Vagina (tissue), 2 donors: ENCODE data around the gene GALNT12. TPM values are rescaled to one million over a fixed set of nuclear protein-coding genes. Genes with fewer than 3 reads are reported as not detected.

ENCODE experiments used
- DNase-seq, 2 donors: peaks; one replicate each; pipeline ENCODE4 v3.0.0-alpha.2; 2017; ENCODE audit errors: extremely low spot score in 2 of 2
- H3K27ac ChIP-seq: fragments of 200-600 bp; sonication (generic); one replicate; pipeline ENCODE4 v1.5.1; 2019
- H3K27me3 ChIP-seq: fragments of 200-600 bp; sonication (generic); one replicate; pipeline ENCODE4 v1.5.1; 2019
- H3K36me3 ChIP-seq, 2 donors: fragments of 200-600 bp; sonication (generic); one replicate each; pipeline ENCODE4 v1.5.1; 2017 to 2019
- H3K4me1 ChIP-seq: fragments of 200-600 bp; sonication (generic); one replicate; pipeline ENCODE4 v1.5.1; 2019
- H3K4me3 ChIP-seq, 2 donors: fragments of 200-600 bp; sonication (generic); 1 replicate in 1 of 2; 2 replicates in 1 of 2; pipeline ENCODE4 v1.5.1; 2016 to 2019
- H3K9me3 ChIP-seq: fragments of 200-600 bp; sonication (generic); one replicate; pipeline ENCODE4 v1.5.1; 2019
- CTCF ChIP-seq, 3 experiments: fragments of 450-650 bp in 2 of 3; fragments of 200-600 bp in 1 of 3; sonication (generic) in 1 of 3; IDR thresholded peaks; one replicate each; pipeline ENCODE4 v1.5.1; 2017 to 2019; ENCODE audit warnings: antibody characterized with exemption in 3 of 3, mild to moderate bottlenecking in 2 of 3, moderate library complexity in 2 of 3
- POLR2A ChIP-seq, 2 donors: fragments of 450-650 bp; IDR thresholded peaks; one replicate each; pipeline ENCODE4 v1.6.1; 2017; ENCODE audit warnings: antibody characterized with exemption in 2 of 2, mild to moderate bottlenecking in 2 of 2, moderate library complexity in 2 of 2
- POLR2AphosphoS5 ChIP-seq, 2 donors: sonication (generic); formaldehyde crosslinking; IDR thresholded peaks; one replicate each; pipeline ENCODE4 v1.9.0; 2017; ENCODE audit warnings: antibody characterized with exemption in 2 of 2, mild to moderate bottlenecking in 2 of 2, low read depth in 1 of 2; ENCODE audit not compliant: insufficient read depth in 1 of 2
- intact Hi-C: fragments of 100-400 bp; cut with DNase I; formaldehyde crosslinking; loops from one replicate; pipeline ENCODE4 v1.15.1; 2023
- total RNA-seq: library from RNA; depleted of rRNA; stranded (reverse); fragments of >200 nt; gene quantifications from one replicate; pipeline ENCODE4 v1.2.3, GENCODE V29; 2016

The GALNT12 gene
- total RNA-seq, 1 donor from 2014 or later, result 5.4 TPM

- Histone ChIP-seq H3K4me1 (peaks cover 38% of the 10 kb centered on the region), H3K27ac (peak overlapping the region; percentile 50), H3K9me3 (no peaks in the 10 kb centered on the region), H3K27me3 (no peaks in the 10 kb centered on the region), H3K36me3 (no peaks in the 10 kb centered on the region), H3K4me3 (no peak overlapping the region)
- TF ChIP-seq POLR2AphosphoS5 (IDR thresholded peaks at IDR 0.05; ENCODE audit: insufficient read depth in 1 of 2, low read depth in 1 of 2), result no peak
- no peak for TF ChIP-seq CTCF (IDR thresholded peaks at IDR 0.05)
- TF ChIP-seq POLR2A (IDR thresholded peaks at IDR 0.05), result no peak
- intact Hi-C loops, result no loop called here
- peak in 1 of 2 donors; percentile 79 for DNase-seq
These were observed 73.0 kb downstream of the GALNT12 start for GRCh38 chr9:98880311-98881015.

GRCh38 chr9:98881356-98881755 is 73.9 kb downstream of the GALNT12 start:
- peak in 1 of 2 donors; percentile 82 for DNase-seq
- Histone ChIP-seq H3K4me1 (peaks cover 38% of the 10 kb centered on the region), H3K27ac (no peak overlapping the region), H3K27me3 (no peaks in the 10 kb centered on the region), H3K4me3 (no peak overlapping the region), H3K36me3 (no peaks in the 10 kb centered on the region), H3K9me3 (no peaks in the 10 kb centered on the region)
- TF ChIP-seq POLR2AphosphoS5 (IDR thresholded peaks at IDR 0.05; ENCODE audit: insufficient read depth in 1 of 2, low read depth in 1 of 2) (no peak), POLR2A (IDR thresholded peaks at IDR 0.05) (no peak), CTCF (IDR thresholded peaks at IDR 0.05) (no peak)
- intact Hi-C loops, result no loop called here

GRCh38 chr9:98881836-98882568 is 74.5 kb downstream of the GALNT12 start:
- H3K4me1 ChIP-seq, result peaks cover 38% of the 10 kb centered on the region
- no peaks in the 10 kb centered on the region for H3K9me3 ChIP-seq
- no peak overlapping the region for H3K4me3 ChIP-seq
- no peak overlapping the region for H3K27ac ChIP-seq
- H3K36me3 ChIP-seq, result no peaks in the 10 kb centered on the region
- peak in 1 of 2 donors; percentile 77 for DNase-seq
- H3K27me3 ChIP-seq, result no peaks in the 10 kb centered on the region
- TF ChIP-seq CTCF (IDR thresholded peaks at IDR 0.05) (no peak), POLR2A (IDR thresholded peaks at IDR 0.05) (no peak), POLR2AphosphoS5 (IDR thresholded peaks at IDR 0.05; ENCODE audit: insufficient read depth in 1 of 2, low read depth in 1 of 2) (peak in 1 of 2 donors; percentile 13)
- intact Hi-C loops, result no loop called here

- Histone ChIP-seq H3K9me3 (no peaks in the 10 kb centered on the region), H3K27ac (no peak overlapping the region), H3K4me1 (peaks cover 38% of the 10 kb centered on the region), H3K27me3 (no peaks in the 10 kb centered on the region), H3K36me3 (no peaks in the 10 kb centered on the region), H3K4me3 (no peak overlapping the region)
- DNase-seq, result peak in 1 of 2 donors; percentile 49
- intact Hi-C loops, result no loop called here
- TF ChIP-seq CTCF (IDR thresholded peaks at IDR 0.05) (no peak), POLR2A (IDR thresholded peaks at IDR 0.05) (no peak), POLR2AphosphoS5 (IDR thresholded peaks at IDR 0.05; ENCODE audit: insufficient read depth in 1 of 2, low read depth in 1 of 2) (no peak)
These were observed 75.1 kb downstream of the GALNT12 start for GRCh38 chr9:98882569-98882923.

- Histone ChIP-seq H3K27ac (no peak overlapping the region), H3K4me1 (peaks cover 43% of the 10 kb centered on the region), H3K27me3 (no peaks in the 10 kb centered on the region), H3K9me3 (no peaks in the 10 kb centered on the region), H3K4me3 (no peak overlapping the region), H3K36me3 (no peaks in the 10 kb centered on the region)
- intact Hi-C loops, result no loop called here
- TF ChIP-seq POLR2AphosphoS5 (IDR thresholded peaks at IDR 0.05; ENCODE audit: insufficient read depth in 1 of 2, low read depth in 1 of 2), result no peak
- TF ChIP-seq CTCF (IDR thresholded peaks at IDR 0.05), result no peak
- no peak for TF ChIP-seq POLR2A (IDR thresholded peaks at IDR 0.05)
- DNase-seq, result no peak
These were observed 75.8 kb downstream of the GALNT12 start for GRCh38 chr9:98883276-98883675.
